ENCODE data around the gene RBM10.

DNA sequence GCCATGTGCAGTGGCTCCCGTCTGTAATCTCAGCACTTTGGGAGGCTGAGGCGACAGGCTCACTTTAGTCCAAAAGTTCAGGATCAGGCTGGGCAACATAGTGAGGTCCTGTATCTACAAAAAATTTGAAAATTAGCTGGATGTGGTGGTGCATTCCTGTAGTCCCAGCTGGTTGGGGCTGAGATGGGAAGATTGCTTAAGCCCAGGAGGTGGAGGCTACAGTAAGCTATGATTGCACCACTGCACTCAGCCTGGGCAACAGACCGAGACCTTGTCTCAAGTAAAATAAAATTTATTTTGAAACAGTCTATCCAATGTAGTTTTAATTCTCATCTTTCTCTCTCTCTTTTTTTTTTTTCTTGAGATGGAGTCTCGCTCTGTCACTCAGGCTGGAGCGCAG is 21.1 kb downstream of the RBM10 start:
- no peak for TF ChIP-seq EP300 (IDR thresholded peaks at IDR 0.05)
- TF ChIP-seq, protein P1, sequence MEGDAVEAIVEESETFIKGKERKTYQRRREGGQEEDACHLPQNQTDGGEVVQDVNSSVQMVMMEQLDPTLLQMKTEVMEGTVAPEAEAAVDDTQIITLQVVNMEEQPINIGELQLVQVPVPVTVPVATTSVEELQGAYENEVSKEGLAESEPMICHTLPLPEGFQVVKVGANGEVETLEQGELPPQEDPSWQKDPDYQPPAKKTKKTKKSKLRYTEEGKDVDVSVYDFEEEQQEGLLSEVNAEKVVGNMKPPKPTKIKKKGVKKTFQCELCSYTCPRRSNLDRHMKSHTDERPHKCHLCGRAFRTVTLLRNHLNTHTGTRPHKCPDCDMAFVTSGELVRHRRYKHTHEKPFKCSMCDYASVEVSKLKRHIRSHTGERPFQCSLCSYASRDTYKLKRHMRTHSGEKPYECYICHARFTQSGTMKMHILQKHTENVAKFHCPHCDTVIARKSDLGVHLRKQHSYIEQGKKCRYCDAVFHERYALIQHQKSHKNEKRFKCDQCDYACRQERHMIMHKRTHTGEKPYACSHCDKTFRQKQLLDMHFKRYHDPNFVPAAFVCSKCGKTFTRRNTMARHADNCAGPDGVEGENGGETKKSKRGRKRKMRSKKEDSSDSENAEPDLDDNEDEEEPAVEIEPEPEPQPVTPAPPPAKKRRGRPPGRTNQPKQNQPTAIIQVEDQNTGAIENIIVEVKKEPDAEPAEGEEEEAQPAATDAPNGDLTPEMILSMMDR (IDR thresholded peaks at IDR 0.05): no peak

Measured in suprapubic skin (tissue), 3 donors.